Stimulated activated CD4-positive, alpha-beta T cell treated with anti-CD3 and anti-CD28 coated beads, TNF-alpha, amount 100 ng/mL, for 1 hour (primary cell): ENCODE measurements around the gene CSH2.
"Not testable (repeated sequence)": the region's sequence is repeated elsewhere in the genome, so short reads cannot be mapped to it uniquely, and the experiment has no call there.

ENCODE experiments used
- DNase-seq, 3 donors: peaks; one replicate each; pipeline ENCODE4 v3.0.0-alpha.2; 2020; ENCODE audit warnings: low read depth in 3 of 3, low spot score in 1 of 3

The CSH2 gene

GRCh38 chr17:63855185-63855584 is 18.3 kb downstream of the CSH2 start:
- no peak for DNase-seq

- DNase-seq = no peak
These were observed 18.8 kb downstream of the CSH2 start for GRCh38 chr17:63854709-63855108.

- no peak for DNase-seq
These were observed 20.2 kb downstream of the CSH2 start for GRCh38 chr17:63853260-63853659.

GRCh38 chr17:63850401-63850800 is 23.1 kb downstream of the CSH2 start:
- DNase-seq = no peak

GRCh38 chr17:63848834-63849689 is 24.4 kb downstream of the CSH2 start:
- DNase-seq = peak; percentile 83 to 95 (median 87)

GRCh38 chr17:63847525-63848249 is 25.8 kb downstream of the CSH2 start:
- DNase-seq = no peak

GRCh38 chr17:63845509-63845908 is 28.0 kb downstream of the CSH2 start:
- no peak for DNase-seq

- no peak for DNase-seq
These were observed 29.4 kb downstream of the CSH2 start for GRCh38 chr17:63843910-63844677.

GRCh38 chr17:63843387-63843888 is 30.0 kb downstream of the CSH2 start:
- not testable (repeated sequence) for DNase-seq

- peak; percentile 98 for DNase-seq
These were observed 30.7 kb downstream of the CSH2 start, which contains the start of gene SMARCD2 for GRCh38 chr17:63842540-63843386. Gene SMARCD2, minus strand, starts transcription at chr17:63842685. Its CDS starts 11 bp downstream, at chr17:63842674.

- DNase-seq = no peak
These were observed 31.3 kb downstream of the CSH2 start for GRCh38 chr17:63842173-63842539.

- DNase-seq = no peak
These were observed 31.9 kb downstream of the CSH2 start for GRCh38 chr17:63841350-63842172.

- DNase-seq = no peak
These were observed 32.7 kb downstream of the CSH2 start for GRCh38 chr17:63840591-63841349.

GRCh38 chr17:63838631-63839171 is 34.8 kb downstream of the CSH2 start:
- no peak for DNase-seq

- no peak for DNase-seq
These were observed 35.4 kb downstream of the CSH2 start for GRCh38 chr17:63837962-63838600.

GRCh38 chr17:63837480-63837879 is 36.0 kb downstream of the CSH2 start:
- DNase-seq = no peak

- DNase-seq = no peak
These were observed 36.7 kb downstream of the CSH2 start for GRCh38 chr17:63836811-63837210.

- DNase-seq = no peak
These were observed 38.2 kb downstream of the CSH2 start for GRCh38 chr17:63835167-63835720.
